Stimulated activated CD4-positive, alpha-beta T cell treated with anti-CD3 and anti-CD28 coated beads, Interleukin-4, amount 100 ng/mL, for 4 hours (primary cell): ENCODE measurements around the gene CD82.

Experiments used
- DNase-seq, 2 experiments: peaks; one replicate each; pipeline ENCODE4 v3.0.0-alpha.2; 2020

The CD82 gene

DNA sequence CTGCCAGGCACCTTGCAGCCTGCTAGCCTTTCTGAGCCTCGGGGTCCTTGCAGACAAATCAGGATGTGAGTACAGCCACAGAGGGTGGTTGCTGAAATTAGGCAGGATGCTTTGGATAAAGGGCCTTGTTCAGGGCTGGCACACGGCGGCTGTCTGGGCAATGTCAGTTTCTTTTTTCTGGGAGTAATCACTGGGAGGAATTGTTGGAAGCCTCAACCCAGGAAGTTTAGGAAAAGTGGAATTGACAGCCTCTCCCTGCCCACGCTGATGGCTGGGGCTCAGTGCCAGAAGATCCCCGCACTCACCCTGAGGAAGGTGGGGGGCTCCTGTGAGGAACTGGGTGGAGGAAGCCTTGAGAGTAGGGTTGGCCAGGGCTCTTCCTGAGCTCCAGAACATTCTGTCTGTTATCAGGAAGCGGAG is 37.4 kb downstream of the CD82 start:
- no peak for DNase-seq

DNA sequence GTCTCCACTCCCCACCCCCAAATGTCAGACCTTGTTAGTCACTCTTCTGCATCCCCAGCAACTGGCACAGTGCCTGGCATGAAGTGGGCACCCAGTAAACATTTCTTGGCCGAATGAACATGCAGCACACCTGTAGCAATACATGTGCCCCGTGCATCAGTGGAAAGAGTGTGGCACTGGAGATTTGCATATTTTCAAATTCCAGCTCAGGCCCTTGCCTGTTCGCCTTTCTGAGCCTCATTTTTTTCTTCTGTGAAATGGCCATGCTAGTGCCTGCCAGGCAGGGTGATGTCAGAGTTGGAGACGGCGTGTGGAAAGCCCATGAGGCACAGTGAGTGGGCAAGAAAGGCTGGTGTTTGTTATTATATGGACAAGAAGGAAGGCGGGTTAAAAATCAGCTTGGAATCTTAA is 38.7 kb downstream of the CD82 start:
- no peak for DNase-seq

DNA sequence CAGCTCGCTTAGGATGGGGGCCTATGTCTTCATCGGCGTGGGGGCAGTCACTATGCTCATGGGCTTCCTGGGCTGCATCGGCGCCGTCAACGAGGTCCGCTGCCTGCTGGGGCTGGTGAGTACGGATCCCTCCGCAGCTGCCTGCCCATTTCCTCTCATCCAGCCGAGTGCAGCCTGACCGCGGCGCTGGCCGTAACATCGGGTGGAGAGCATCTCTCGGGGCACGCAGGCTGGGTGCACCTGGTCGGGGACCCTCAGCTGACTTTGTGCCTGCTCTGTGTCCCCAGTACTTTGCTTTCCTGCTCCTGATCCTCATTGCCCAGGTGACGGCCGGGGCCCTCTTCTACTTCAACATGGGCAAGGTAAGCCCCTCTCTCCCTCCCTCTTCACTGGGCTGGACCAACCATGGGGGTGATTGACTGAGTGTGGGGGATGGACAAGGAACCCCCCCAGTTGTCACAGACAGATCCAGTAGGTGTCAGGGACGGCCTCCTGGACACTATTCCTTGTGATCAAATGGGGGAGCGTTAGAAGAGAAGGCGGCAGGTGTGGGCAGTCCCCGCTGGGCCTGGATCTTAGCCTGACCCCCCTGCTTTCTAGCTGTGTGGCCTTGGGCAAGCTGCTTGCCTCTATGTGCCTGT is 39.7 kb downstream of the CD82 start:
- no peak for DNase-seq

DNA sequence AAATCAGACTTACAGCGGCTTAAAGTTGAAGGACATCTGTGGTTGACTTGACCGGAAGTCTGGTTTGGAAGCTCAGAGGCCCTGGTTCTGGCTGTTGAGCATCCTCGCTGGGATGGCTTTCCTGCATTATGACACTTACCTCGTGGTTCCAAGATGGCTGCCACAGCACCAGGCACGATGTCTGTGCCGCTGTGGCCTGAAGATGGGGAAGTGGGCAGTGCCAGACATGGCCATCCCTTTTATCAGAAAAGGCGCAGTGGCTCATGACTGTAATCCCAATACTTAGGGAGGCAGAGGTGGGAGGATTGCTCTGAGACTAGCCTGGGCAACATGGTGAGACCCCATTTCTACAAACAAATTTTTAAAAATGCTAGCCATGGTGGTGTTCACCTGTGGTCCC is 40.5 kb downstream of the CD82 start:
- no peak for DNase-seq

DNA sequence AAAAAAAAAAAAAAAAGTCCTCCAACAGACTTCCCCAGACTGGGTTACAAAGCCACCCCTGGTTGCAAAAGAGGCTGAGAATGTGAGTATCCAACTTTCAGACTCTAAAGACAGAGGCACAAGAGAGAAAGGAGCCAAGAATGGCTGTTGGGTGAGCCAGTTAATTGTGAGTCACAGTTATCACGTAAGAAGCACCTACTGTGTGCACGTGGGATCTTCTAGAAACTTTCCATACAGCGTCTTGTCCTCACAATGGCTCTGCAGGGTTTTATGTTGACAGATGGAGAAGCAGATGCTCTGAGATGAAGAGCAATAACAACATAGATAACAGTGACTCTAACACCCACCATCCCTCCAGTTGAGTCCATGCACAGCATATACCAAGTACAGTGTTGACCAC is 41.0 kb downstream of the CD82 start:
- DNase-seq = no peak

DNA sequence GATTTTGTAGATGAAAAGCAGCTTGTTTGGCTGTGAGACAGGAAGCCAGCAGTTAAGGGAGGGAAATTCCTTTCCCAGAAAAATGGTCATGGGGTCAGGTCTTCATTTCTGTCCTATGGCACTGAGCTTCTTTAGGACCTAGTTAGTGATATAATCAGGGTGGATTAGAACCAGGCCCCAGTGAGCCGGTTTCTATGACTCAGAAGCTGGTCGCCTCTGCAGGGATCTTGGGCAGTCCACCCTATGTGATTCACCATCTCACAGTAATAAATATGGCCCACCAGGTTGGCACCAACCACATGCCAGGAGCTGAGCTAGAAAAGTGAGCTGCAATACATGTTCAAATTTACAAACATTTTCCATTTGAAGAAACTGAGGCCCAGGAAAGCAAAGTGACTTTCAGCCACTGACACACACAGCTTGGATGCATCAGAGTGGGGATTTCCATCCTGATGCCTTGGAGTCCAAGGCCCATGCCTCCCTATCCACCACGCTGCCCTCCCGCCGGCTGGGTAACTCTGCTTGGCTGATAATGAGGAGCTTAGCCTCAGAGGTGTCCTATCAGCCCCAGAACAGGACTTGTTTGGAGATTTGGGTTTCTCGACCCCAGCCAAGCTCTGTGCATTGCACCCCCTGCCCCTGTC is 42.0 kb downstream of the CD82 start:
- DNase-seq = peak in 1 of 2 experiments; percentile 48

DNA sequence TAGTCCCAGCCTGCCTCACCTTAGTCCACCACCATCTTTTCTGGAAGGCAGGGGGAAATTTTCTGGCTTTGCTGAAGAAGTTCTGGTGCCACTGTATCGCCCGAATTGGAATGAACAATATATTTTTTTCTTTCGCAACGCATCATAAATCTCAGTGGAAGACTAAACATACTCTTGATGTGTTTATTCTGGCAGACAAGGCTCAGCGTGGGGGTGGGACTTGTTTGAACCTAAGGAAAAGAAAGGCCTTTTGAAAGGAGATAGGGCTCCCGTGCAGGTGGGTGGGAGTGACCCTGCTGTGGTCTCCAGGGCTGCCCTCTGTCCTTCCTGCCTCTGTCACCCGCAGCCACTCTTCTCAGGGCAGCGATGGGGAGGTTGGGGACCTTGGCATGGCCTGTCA is 42.5 kb downstream of the CD82 start:
- DNase-seq = no peak

DNA sequence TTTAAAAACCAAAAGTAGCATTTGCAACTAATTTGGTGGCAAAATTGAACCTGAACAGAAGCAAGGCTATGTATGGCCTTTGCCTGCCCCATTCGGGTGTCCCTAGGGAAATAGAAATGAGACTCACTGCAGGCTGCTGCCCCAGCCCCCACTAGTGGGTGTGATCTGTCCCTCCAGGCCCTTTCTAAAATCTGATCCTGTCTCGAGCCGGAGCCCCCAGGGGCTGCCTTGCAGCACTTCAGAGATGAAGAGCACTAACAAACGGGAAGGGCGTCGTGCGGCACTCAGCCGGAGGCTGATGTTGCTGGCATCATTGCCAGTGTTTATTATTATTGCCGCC is 43.2 kb downstream of the CD82 start:
- no peak for DNase-seq

DNA sequence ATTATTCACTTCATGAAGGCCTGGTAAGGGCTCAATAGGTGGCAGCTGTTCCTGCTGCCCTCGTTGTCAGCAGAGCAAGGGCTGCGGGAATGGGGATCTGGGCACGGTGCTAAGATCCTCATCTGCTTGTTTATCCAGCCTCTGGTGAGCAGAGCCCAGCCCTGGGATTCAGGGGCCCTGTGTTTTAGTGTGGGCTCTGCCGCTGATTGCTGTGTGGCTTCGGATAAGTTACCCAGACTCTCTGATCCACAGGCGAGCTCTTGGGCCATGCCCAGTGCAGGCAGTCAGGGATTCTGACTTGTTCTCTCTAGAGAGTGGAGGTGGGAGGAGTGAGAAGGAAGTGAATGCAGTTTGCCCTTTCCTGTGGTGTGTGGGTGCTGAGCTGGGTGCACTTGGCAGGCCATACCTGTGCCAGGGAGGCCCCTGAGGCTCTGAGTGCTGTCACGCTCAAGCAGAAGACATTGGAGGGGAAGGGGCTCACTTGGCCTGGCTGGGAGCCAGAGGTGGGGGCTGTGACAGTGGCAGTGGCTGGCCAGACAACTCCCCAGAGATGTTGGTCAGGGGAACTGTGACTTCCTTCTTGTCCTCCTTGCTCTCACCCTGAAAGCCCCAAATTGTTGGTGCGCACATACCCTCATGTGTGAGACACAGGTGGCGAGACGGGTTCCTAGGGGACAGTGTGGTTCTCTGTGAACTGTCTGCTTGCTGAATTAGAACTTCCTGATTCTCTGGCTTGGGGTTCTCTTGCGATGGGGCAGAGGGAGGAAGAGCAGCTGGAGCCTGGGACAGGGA is 43.7 kb downstream of the CD82 start:
- DNase-seq = peak in 1 of 2 experiments; percentile 41

DNA sequence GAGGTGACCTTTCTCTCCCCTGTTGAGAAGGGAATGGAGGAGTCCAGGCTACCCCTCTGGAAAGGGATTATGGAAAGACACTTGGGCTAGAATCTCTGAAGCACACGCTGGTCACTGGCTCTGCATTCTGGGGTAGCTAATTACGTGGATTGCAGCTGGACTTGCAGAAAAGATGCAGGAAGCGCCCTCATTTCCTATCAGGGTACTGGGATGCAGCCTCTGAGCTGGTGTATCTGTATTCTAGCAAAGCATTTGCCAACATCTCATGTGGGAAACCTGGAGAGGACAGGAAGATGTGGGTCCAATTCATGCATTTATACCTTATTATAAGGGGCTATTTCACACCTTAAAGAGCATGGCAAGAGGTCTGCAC is 44.3 kb downstream of the CD82 start:
- DNase-seq = no peak

DNA sequence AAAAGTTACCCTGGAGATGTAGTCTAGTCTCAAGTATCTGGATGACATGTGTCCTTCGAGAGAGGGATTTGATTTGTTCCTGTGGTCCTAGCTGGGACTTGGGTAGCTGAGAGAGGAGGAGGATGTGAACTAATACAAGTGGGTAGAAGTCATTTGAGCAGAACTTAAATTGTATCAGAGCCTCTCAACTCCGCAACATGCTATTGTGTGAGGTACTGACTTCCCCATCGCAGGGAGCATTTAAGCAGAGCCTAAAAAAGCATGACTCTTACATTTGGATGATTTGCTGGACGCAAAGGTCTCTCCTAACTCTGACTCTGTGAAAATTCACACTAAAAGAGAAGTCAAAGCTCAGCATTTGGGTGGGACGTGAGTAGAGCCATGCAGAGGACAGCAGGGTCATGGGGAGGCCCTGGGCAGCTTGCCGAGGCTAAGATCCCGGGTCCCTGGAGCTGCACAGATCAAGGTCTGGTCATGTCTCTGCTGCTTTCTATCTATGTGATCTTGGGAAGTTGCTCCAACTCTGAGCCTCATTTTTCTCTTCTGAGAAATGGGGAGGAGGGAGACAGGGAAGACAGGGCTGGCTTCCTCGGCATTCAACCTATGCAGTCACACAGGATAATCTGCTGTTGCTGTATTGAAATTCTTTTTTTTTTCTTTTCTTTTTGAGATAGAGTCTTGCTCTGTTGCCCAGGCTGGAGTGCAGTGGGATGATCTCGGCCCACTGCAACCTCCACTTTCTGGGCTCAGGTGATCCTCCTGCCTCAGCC is 44.9 kb downstream of the CD82 start:
- DNase-seq = no peak

DNA sequence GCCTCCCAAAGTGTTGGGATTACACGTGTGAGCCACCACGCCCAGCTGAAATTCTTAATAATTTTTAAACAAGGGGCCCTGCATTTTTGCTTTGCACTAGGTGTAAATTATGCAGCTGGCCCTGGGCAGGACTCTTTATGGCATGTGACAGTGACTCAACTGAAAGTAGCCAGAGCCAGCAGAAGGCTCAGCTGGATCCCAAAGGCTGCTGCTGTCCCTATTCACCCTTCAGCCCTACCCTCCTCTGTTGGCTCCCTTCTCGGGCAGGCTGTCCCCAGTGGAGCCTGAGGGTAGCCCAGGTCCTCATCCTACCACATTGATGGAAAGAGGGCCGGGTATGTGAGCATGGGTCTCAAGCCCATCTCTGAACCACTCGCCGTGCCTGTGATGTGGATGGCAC is 45.6 kb downstream of the CD82 start:
- DNase-seq = no peak

DNA sequence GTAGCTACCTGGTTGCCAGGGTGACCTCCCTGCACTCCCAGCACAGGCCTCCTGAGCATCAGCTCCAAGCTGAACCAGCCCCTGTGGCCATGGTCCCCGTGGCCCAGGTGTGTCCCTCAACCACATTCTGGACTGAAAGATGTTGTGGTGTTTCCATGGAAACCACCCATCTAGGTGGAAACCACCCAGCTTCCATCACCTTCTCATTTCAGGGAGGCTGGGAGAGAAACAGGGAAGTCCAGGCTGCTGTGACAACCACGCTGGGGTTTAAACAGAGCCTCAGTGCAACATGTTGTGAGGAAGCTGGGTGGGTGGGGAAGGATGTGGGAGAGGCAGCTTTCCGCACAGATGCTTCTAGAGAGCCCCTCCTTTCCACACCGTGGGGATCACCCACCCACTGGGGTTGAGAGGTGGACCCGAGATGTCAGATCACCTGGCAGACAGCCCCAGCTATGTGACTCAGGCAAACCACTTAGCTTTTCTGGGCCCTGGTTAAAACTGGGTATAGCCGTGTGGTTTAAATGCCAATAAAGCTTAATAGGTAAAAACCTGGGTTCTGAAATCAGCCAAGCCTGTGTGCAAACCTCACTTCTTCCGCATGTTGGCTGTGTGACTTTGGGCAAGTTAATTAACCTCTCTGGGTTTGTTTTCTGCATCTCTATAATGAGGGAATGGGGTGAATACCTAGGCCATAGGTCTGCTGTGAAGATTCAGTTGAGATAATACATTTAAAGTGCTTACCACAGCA is 46.4 kb downstream of the CD82 start:
- DNase-seq = peak; percentile 57 to 89

DNA sequence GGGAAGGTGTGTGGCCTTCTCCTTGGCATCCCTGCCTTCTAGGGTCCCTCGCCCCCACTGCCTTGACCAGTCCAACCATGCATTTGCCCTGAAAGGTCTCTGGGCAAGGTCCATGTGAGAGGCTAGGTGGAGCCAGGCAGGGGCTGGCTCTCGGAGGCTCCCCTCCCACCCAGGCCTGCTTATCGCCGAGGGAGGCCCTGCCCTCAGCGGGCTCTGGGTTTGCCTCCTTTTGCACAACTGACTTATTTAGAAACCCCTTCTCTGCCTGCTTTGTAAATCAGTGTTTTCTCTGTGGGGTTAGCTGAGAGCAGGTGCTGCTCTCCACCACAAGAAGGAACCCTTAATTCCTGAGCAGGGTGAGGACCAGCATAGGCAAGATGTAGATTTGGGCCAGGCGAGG is 47.7 kb downstream of the CD82 start:
- no peak for DNase-seq

DNA sequence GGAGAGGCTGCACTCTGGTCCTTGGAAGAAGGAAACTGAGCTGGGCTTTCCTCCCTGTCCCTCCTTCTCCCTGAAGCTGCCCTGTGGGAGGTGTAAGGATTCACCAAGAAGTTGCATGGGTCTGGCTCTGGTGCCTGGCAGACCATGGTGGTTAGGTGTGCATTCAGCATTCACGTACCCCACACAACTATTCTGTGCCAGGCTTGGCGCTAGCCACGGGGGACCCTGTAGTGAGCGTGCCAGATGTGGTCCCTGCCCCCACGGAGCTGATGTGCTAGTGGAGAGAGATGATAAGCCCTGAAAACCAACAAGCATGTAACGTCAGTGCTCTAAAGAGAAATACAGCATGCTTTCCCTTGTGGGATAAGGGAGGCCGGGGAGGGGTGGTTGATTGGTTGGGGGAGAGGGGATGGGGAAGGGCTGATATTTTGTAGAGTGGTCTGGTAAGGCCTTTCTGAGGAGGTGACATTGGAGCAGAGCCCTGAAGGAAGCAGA is 48.9 kb downstream of the CD82 start:
- no peak for DNase-seq

DNA sequence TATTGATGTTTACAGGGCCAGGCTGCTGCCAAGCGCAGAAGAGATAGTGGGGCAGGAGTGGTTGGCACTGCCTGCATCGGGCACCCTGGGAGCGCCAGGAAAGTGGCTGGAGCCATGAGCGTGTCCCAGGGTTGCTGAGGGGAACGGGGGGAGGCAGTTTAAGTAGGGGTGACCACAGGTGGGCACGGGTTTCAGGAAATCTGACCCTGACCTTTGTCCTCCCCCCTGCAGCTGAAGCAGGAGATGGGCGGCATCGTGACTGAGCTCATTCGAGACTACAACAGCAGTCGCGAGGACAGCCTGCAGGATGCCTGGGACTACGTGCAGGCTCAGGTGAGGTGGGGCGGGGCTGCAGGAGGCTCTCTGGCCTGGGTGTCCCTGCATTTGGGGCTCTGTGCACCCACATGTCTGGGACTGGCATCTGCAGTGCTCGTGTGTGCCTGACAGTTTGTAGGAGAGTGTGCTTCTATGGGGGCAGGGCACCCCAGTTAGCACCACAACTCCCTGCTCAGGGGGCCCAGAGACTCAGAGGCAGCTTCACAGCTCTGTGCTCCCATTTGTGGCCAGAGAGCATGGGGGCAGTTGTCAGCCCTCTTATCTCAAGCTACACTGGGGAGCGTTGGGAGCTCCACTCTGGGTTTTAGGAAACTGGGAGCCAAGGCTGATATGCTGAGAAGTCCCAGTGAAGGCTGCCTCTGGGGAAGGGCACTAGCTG is 49.7 kb downstream of the CD82 start:
- DNase-seq = no peak

DNA sequence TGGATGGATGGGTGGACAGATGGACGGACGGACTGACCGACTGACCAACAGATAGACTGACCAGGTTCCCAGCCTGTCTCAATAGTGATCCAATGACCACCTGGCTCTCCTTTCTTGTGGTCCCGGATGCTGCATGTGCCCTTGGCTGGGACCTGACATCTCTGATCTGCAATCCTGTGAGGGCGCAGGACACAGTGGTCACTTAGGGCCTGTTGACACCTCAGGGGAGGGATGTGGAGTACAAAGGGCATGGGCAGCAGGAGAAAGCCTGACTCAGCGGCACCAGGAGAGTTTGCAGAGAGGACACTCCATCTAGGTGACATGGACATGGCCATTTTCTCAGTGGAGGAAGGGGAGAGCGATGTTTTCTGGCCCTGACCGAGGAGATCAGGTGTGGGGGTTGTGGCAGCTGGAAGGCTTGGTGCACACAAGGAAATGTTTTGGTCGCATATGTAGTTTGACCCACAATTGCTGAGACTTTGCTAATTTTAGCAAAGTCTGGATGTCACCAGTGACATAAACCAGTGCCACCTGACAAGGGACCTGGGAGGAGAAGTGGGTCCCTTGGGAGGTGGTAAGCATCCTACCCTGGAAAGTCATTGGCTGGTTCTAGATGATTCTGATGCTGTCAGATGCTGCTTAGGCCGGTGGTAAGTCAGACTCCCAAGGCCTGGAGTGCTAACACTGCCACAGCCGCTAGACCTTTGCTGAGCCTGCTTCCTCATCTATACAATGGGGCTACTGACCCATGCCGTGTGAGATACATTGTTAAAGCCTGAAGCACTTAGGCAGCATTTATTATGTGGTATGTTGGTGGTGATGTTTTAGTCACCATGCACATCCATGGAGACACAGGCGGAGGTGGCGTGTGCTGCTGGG is 50.7 kb downstream of the CD82 start:
- DNase-seq = peak in 1 of 2 experiments; percentile 1

DNA sequence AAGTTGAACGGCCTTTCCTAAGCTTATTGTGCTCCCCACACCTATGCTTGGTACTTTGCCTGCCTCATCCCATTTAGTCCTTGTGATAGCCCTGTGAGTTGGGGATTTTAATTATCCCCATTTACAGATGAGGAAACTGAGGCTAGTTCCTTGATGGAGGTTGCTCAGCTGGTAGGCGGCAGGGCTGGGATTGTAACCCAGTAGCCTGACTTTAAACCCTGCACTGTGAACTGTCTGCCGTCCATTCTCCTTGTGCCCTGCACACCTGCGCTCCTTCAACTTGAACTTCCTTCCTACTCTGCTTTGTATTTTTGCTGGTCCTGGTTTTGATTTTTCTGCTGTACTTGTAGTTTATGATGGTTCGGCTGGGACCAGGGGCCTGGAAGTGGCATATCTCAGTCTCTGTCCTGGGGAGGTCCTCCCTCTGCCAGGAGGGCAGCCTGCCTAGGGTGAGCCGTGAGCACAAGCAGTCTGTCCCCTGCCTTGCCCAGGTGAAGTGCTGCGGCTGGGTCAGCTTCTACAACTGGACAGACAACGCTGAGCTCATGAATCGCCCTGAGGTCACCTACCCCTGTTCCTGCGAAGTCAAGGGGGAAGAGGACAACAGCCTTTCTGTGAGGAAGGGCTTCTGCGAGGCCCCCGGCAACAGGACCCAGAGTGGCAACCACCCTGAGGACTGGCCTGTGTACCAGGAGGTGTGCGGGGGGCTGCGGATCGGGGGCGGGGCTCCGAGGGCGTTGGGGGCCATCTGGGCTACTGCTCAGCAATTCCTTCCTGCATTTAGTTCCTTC is 52.4 kb downstream of the CD82 start:
- DNase-seq = peak in 1 of 2 experiments; percentile 0

DNA sequence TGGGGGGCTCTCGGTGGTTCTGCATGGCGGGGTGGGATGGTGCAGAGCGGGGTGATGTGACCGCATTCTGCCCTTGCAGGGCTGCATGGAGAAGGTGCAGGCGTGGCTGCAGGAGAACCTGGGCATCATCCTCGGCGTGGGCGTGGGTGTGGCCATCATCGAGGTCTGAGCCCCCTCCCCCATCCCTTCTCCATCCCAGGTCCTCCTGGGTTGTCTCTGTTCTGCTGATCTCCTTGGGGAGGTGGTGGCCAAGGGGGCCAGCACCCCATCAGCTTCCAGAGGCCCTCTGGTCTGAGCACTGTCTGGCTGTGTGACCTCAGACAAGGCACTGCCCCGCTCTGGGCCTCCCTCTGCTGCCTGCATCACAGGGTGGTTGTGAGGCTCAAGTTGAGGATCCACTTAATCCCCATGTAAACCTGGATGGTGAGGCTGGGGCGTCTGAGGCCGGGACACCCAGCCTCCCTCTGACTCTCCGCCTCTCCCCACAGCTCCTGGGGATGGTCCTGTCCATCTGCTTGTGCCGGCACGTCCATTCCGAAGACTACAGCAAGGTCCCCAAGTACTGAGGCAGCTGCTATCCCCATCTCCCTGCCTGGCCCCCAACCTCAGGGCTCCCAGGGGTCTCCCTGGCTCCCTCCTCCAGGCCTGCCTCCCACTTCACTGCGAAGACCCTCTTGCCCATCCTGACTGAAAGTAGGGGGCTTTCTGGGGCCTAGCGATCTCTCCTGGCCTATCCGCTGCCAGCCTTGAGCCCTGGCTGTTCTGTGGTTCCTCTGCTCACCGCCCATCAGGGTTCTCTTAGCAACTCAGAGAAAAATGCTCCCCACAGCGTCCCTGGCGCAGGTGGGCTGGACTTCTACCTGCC is 53.3 kb downstream of the CD82 start:
- peak in 1 of 2 experiments; percentile 1 for DNase-seq
